Keratinocyte (primary cell): ENCODE results near the gene KCTD2. TPM values are rescaled to one million over a fixed set of nuclear protein-coding genes. Genes with fewer than 3 reads are reported as not detected.

Source experiments
- DNase-seq: peaks from one replicate; pipeline ENCODE4 v3.0.0-alpha.2; 2011; ENCODE audit warnings: low read depth, missing footprints, low spot score
- FAIRE-seq: peaks from 2 replicates; lab custom pipeline; 2011; peaks lifted over from hg19 to GRCh38; lab: Jason Lieb, UNC
- H2AFZ ChIP-seq: 2 replicates; pipeline ENCODE4 v1.6.0; 2012; ENCODE audit warnings: low read length, control low read depth, inconsistent platforms; ENCODE audit not compliant: control insufficient read depth
- H3K27ac ChIP-seq: 2 replicates; pipeline ENCODE4 v1.5.1; 2011; ENCODE audit warnings: low read length; ENCODE audit not compliant: control insufficient read depth, insufficient read depth
- H3K27me3 ChIP-seq: 3 replicates; pipeline ENCODE4 v1.6.0; 2011; ENCODE audit warnings: low read length; ENCODE audit not compliant: control insufficient read depth, insufficient read depth; ENCODE audit errors: extremely low read depth
- H3K36me3 ChIP-seq, 2 experiments: 2 replicates in 1 of 2; 3 replicates in 1 of 2; pipeline ENCODE4 v1.5.1; 2011; ENCODE audit warnings: low read length in 2 of 2, mild to moderate bottlenecking in 1 of 2; ENCODE audit not compliant: control insufficient read depth in 2 of 2, insufficient read depth in 2 of 2; ENCODE audit errors: extremely low read depth in 1 of 2
- H3K4me1 ChIP-seq: 3 replicates; pipeline ENCODE4 v1.5.1; 2011; ENCODE audit warnings: low read length; ENCODE audit not compliant: control insufficient read depth, insufficient read depth; ENCODE audit errors: extremely low read depth
- H3K4me2 ChIP-seq: 3 replicates; pipeline ENCODE4 v1.6.0; 2011; ENCODE audit warnings: low read depth, low read length; ENCODE audit not compliant: control insufficient read depth, insufficient read depth; ENCODE audit errors: extremely low read depth
- H3K4me3 ChIP-seq, 3 experiments: fragments of 200-600 bp in 1 of 3; sonication (generic) in 1 of 3; 2 replicates in 2 of 3; 3 replicates in 1 of 3; pipeline ENCODE4 v1.5.1; 2011 to 2016; ENCODE audit warnings: low read length in 3 of 3, mild to moderate bottlenecking in 3 of 3, control low read depth in 2 of 3, inconsistent platforms in 1 of 3, low read depth in 1 of 3, mixed read lengths in 1 of 3, mixed run types in 1 of 3, moderate library complexity in 1 of 3; ENCODE audit not compliant: control insufficient read depth in 2 of 3, insufficient read depth in 2 of 3; ENCODE audit errors: extremely low read depth in 1 of 3
- H3K79me2 ChIP-seq: 2 replicates; pipeline ENCODE4 v1.6.0; 2012; ENCODE audit warnings: low read length; ENCODE audit not compliant: control insufficient read depth, insufficient read depth
- H3K9ac ChIP-seq: 3 replicates; pipeline ENCODE4 v1.6.0; 2011; ENCODE audit warnings: low read length; ENCODE audit not compliant: control insufficient read depth, insufficient read depth; ENCODE audit errors: extremely low read depth
- H3K9me1 ChIP-seq: 3 replicates; pipeline ENCODE4 v1.6.0; 2011; ENCODE audit warnings: low read length; ENCODE audit not compliant: control insufficient read depth, insufficient read depth; ENCODE audit errors: extremely low read depth
- H3K9me3 ChIP-seq: 2 replicates; pipeline ENCODE4 v1.5.1; 2012; ENCODE audit warnings: low read depth, low read length; ENCODE audit not compliant: control insufficient read depth
- H4K20me1 ChIP-seq: 3 replicates; pipeline ENCODE4 v1.6.0; 2011; ENCODE audit warnings: low read length; ENCODE audit not compliant: control insufficient read depth, insufficient read depth; ENCODE audit errors: extremely low read depth
- EZH2 ChIP-seq: IDR thresholded peaks from one replicate; pipeline ENCODE4 v1.6.1; 2012; ENCODE audit warnings: inconsistent platforms, mild to moderate bottlenecking, low read length, moderate library complexity
- dilution Hi-C: fragments of 300-500 bp; cut with MboI; formaldehyde crosslinking; loops from one replicate; pipeline ENCODE4 v1.7.0; 2020; ENCODE audit warnings: low sequenced_read_pairs; ENCODE audit not compliant: extremely low pct_ligation_motif_present
- polyA plus RNA-seq, 5 experiments: library from polyadenylated mRNA; depleted of rRNA in 3 of 5; stranded (reverse) in 3 of 5; stranded (forward) in 1 of 5; unstranded in 1 of 5; fragments of >200 nt; gene quantifications; 1 replicate in 1 of 5; 2 replicates in 3 of 5; 3 replicates in 1 of 5; pipeline versions ENCODE4 v1.2.1 to v1.2.3, GENCODE V29; 2011 to 2012; ENCODE audit warnings: missing spikeins in 2 of 5, low read depth in 1 of 5, low replicate concordance in 1 of 5
- TF ChIP-seq, protein P1 (sequence below), 3 experiments: IDR thresholded peaks in 1 of 3; conservative IDR thresholded peaks in 1 of 3; optimal IDR thresholded peaks in 1 of 3; 2 replicates in 2 of 3; 3 replicates in 1 of 3; pipeline versions ENCODE3 to v1.5.1; 2011; ENCODE audit warnings: low read length in 3 of 3, mild to moderate bottlenecking in 3 of 3, moderate library complexity in 2 of 3, control low read depth in 1 of 3, inconsistent platforms in 1 of 3; ENCODE audit not compliant: insufficient read depth in 2 of 3; ENCODE audit errors: extremely low read depth in 1 of 3

Gene KCTD2
- polyA plus RNA-seq, 1 donor (not counting 4 experiments of a cell fraction or from before 2014, with no cell fraction given), result 20.7 TPM

- dilution Hi-C loops, result no loop called here
- no peak overlapping the region for H3K4me2 ChIP-seq
- no peak for DNase-seq
- H3K9me1 ChIP-seq, result no peaks in the 10 kb centered on the region
- H3K4me1 ChIP-seq, result peaks cover 23% of the 10 kb centered on the region
- H2AFZ ChIP-seq, result no peak overlapping the region
- no peak overlapping the region for H3K4me3 ChIP-seq
- FAIRE-seq, result no peak
- no peaks in the 10 kb centered on the region for H3K36me3 ChIP-seq
- no peak overlapping the region for H3K9ac ChIP-seq
- no peaks in the 10 kb centered on the region for H3K27me3 ChIP-seq
- no peaks in the 10 kb centered on the region for H3K79me2 ChIP-seq
- H3K27ac ChIP-seq, result no peak overlapping the region
- TF ChIP-seq, protein P1, sequence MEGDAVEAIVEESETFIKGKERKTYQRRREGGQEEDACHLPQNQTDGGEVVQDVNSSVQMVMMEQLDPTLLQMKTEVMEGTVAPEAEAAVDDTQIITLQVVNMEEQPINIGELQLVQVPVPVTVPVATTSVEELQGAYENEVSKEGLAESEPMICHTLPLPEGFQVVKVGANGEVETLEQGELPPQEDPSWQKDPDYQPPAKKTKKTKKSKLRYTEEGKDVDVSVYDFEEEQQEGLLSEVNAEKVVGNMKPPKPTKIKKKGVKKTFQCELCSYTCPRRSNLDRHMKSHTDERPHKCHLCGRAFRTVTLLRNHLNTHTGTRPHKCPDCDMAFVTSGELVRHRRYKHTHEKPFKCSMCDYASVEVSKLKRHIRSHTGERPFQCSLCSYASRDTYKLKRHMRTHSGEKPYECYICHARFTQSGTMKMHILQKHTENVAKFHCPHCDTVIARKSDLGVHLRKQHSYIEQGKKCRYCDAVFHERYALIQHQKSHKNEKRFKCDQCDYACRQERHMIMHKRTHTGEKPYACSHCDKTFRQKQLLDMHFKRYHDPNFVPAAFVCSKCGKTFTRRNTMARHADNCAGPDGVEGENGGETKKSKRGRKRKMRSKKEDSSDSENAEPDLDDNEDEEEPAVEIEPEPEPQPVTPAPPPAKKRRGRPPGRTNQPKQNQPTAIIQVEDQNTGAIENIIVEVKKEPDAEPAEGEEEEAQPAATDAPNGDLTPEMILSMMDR (optimal IDR thresholded peaks at IDR 0.05 in 1 of 3, IDR thresholded peaks at IDR 0.05 in 1 of 3, conservative IDR thresholded peaks at IDR 0.05 in 1 of 3; ENCODE audit: extremely low read depth in 1 of 3, insufficient read depth in 2 of 3, low read length in 3 of 3), result no peak
- TF ChIP-seq EZH2, result no peak
- H4K20me1 ChIP-seq, result no peaks in the 10 kb centered on the region
- no peaks in the 10 kb centered on the region for H3K9me3 ChIP-seq
Observed at GRCh38 chr17:75075597-75076336, 28.7 kb downstream of the KCTD2 start.

GRCh38 chr17:75077072-75077495, 30.1 kb downstream of the KCTD2 start:
- H3K9ac ChIP-seq, result no peak overlapping the region
- no peak overlapping the region for H3K27ac ChIP-seq
- DNase-seq (no peak), FAIRE-seq (no peak)
- no peaks in the 10 kb centered on the region for H3K79me2 ChIP-seq
- TF ChIP-seq EZH2, result no peak
- TF ChIP-seq, protein P1 (optimal IDR thresholded peaks at IDR 0.05 in 1 of 3, IDR thresholded peaks at IDR 0.05 in 1 of 3, conservative IDR thresholded peaks at IDR 0.05 in 1 of 3; ENCODE audit: extremely low read depth in 1 of 3, insufficient read depth in 2 of 3, low read length in 3 of 3), result no peak
- H3K4me1 ChIP-seq, result peaks cover 23% of the 10 kb centered on the region
- H3K27me3 ChIP-seq, result no peaks in the 10 kb centered on the region
- no peaks in the 10 kb centered on the region for H4K20me1 ChIP-seq
- dilution Hi-C loops, result no loop called here
- H3K4me2 ChIP-seq, result no peak overlapping the region
- no peaks in the 10 kb centered on the region for H3K9me3 ChIP-seq
- H3K9me1 ChIP-seq, result no peaks in the 10 kb centered on the region
- H2AFZ ChIP-seq, result peak overlapping the region; percentile 46
- no peaks in the 10 kb centered on the region for H3K36me3 ChIP-seq
- H3K4me3 ChIP-seq, result no peak overlapping the region
